Measurements from ENCODE around the gene NFIB.

Gene NFIB

GRCh38 chr9:14066831-14067230, 247.1 kb downstream of the NFIB start:
- no peak for DNase-seq (ENCODE audit: low read depth)

- DNase-seq (ENCODE audit: low read depth), result no peak
Measured at GRCh38 chr9:14066032-14066431, 247.9 kb downstream of the NFIB start.

- DNase-seq (ENCODE audit: low read depth), result no peak
Measured at GRCh38 chr9:14064940-14065339, 249.0 kb downstream of the NFIB start.

GRCh38 chr9:14063756-14064155, 250.2 kb downstream of the NFIB start:
- DNase-seq (ENCODE audit: low read depth), result no peak

GRCh38 chr9:14062586-14063221, 251.2 kb downstream of the NFIB start:
- DNase-seq (ENCODE audit: low read depth), result no peak

- no peak for DNase-seq (ENCODE audit: low read depth)
Measured at GRCh38 chr9:14061936-14062585, 251.9 kb downstream of the NFIB start.

GRCh38 chr9:14058325-14058688, 255.6 kb downstream of the NFIB start:
- DNase-seq (ENCODE audit: low read depth), result no peak

GRCh38 chr9:14057368-14058324, 256.3 kb downstream of the NFIB start:
- no peak for DNase-seq (ENCODE audit: low read depth)

- no peak for DNase-seq (ENCODE audit: low read depth)
Measured at GRCh38 chr9:14056316-14056861, 257.6 kb downstream of the NFIB start.

GRCh38 chr9:14054096-14054495, 259.8 kb downstream of the NFIB start:
- DNase-seq (ENCODE audit: low read depth), result no peak

- DNase-seq (ENCODE audit: low read depth), result no peak
Measured at GRCh38 chr9:14052359-14052758, 261.6 kb downstream of the NFIB start.

- no peak for DNase-seq (ENCODE audit: low read depth)
Measured at GRCh38 chr9:14051419-14051818, 262.5 kb downstream of the NFIB start.

GRCh38 chr9:14043483-14043882, 270.5 kb downstream of the NFIB start:
- no peak for DNase-seq (ENCODE audit: low read depth)

- no peak for DNase-seq (ENCODE audit: low read depth)
Measured at GRCh38 chr9:14037331-14037730, 276.6 kb downstream of the NFIB start.

GRCh38 chr9:14033067-14033466, 280.9 kb downstream of the NFIB start:
- DNase-seq (ENCODE audit: low read depth), result no peak
